ENCODE measurements around the gene NTNG1. TPM values are rescaled to one million over a fixed set of nuclear protein-coding genes. Genes with fewer than 3 reads are reported as not detected.

The NTNG1 gene
- total RNA-seq, 4 donors from 2014 or later = 4.2 to 11.1 (median 5.6) TPM

- 81% methylated on average over 4 of the region's 4 CpGs for WGBS
- no peaks in the 10 kb centered on the region for H3K4me1 ChIP-seq
- no peak for DNase-seq (ENCODE audit: low spot score in 2 of 2)
- H3K9me3 ChIP-seq = no peaks in the 10 kb centered on the region
- no peak overlapping the region for H3K27ac ChIP-seq
- H3K36me3 ChIP-seq = no peaks in the 10 kb centered on the region
- no peak overlapping the region for H3K4me3 ChIP-seq
- H3K27me3 ChIP-seq = no peaks in the 10 kb centered on the region
- TF ChIP-seq POLR2A (IDR thresholded peaks at IDR 0.05) (no peak), EP300 (IDR thresholded peaks at IDR 0.05) (no peak), POLR2AphosphoS5 (IDR thresholded peaks at IDR 0.05) (no peak), CTCF (IDR thresholded peaks at IDR 0.05) (no peak)
Observed at GRCh38 chr1:107272321-107272720, 131.5 kb downstream of the NTNG1 start.

GRCh38 chr1:107273515-107273914, 132.7 kb downstream of the NTNG1 start:
- Histone ChIP-seq H3K4me1 (no peaks in the 10 kb centered on the region), H3K27ac (no peak overlapping the region), H3K9me3 (no peaks in the 10 kb centered on the region), H3K27me3 (no peaks in the 10 kb centered on the region), H3K36me3 (no peaks in the 10 kb centered on the region), H3K4me3 (no peak overlapping the region)
- TF ChIP-seq EP300 (IDR thresholded peaks at IDR 0.05) (no peak), CTCF (IDR thresholded peaks at IDR 0.05) (no peak), POLR2AphosphoS5 (IDR thresholded peaks at IDR 0.05) (no peak)
- no peak for DNase-seq (ENCODE audit: low spot score in 2 of 2)
- WGBS = 88% methylated on average over 3 of the region's 3 CpGs

GRCh38 chr1:107274227-107274626, 133.4 kb downstream of the NTNG1 start:
- no peaks in the 10 kb centered on the region for H3K9me3 ChIP-seq
- H3K4me1 ChIP-seq = no peaks in the 10 kb centered on the region
- no peaks in the 10 kb centered on the region for H3K36me3 ChIP-seq
- H3K27me3 ChIP-seq = no peaks in the 10 kb centered on the region
- no peak for DNase-seq (ENCODE audit: low spot score in 2 of 2)
- H3K27ac ChIP-seq = no peak overlapping the region
- WGBS = 88% methylated on average over 1 of the region's 1 CpG
- no peak overlapping the region for H3K4me3 ChIP-seq
- TF ChIP-seq POLR2A (IDR thresholded peaks at IDR 0.05) (no peak), EP300 (IDR thresholded peaks at IDR 0.05) (no peak), CTCF (IDR thresholded peaks at IDR 0.05) (no peak)

GRCh38 chr1:107276247-107276646, 135.4 kb downstream of the NTNG1 start:
- Histone ChIP-seq H3K27ac (no peak overlapping the region), H3K4me3 (no peak overlapping the region), H3K27me3 (no peaks in the 10 kb centered on the region), H3K4me1 (no peaks in the 10 kb centered on the region), H3K36me3 (no peaks in the 10 kb centered on the region), H3K9me3 (no peaks in the 10 kb centered on the region)
- TF ChIP-seq EP300 (IDR thresholded peaks at IDR 0.05) = no peak
- TF ChIP-seq POLR2A (IDR thresholded peaks at IDR 0.05) = no peak
- TF ChIP-seq POLR2AphosphoS5 (IDR thresholded peaks at IDR 0.05) = no peak
- no peak for TF ChIP-seq CTCF (IDR thresholded peaks at IDR 0.05)
- no peak for DNase-seq (ENCODE audit: low spot score in 2 of 2)
- WGBS = 46% methylated on average over 1 of the region's 1 CpG

GRCh38 chr1:107277022-107277421, 136.2 kb downstream of the NTNG1 start:
- TF ChIP-seq POLR2AphosphoS5 (IDR thresholded peaks at IDR 0.05) = no peak
- TF ChIP-seq CTCF (IDR thresholded peaks at IDR 0.05) = peak in 1 of 2 donors; percentile 20
- no peak for TF ChIP-seq EP300 (IDR thresholded peaks at IDR 0.05)
- Histone ChIP-seq H3K27me3 (no peaks in the 10 kb centered on the region), H3K9me3 (no peaks in the 10 kb centered on the region), H3K36me3 (no peaks in the 10 kb centered on the region), H3K4me3 (no peak overlapping the region), H3K27ac (no peak overlapping the region), H3K4me1 (no peaks in the 10 kb centered on the region)
- DNase-seq (ENCODE audit: low spot score in 2 of 2) = no peak
- WGBS = 45% methylated on average over 4 of the region's 4 CpGs

All from suprapubic skin (tissue), 4 donors.